Astrocyte of the hippocampus (primary cell): ENCODE results near the gene GPC5.
"Not testable (repeated sequence)": the region's sequence is repeated elsewhere in the genome, so short reads cannot be mapped to it uniquely, and the experiment has no call there.

ENCODE experiments used
- DNase-seq: peaks from one replicate; pipeline ENCODE4 v3.0.0; 2011; ENCODE audit warnings: low read depth, low spot score

GPC5 gene

GRCh38 chr13:92626274-92626673 is 1227.9 kb downstream of the GPC5 start:
- no peak for DNase-seq

GRCh38 chr13:92640936-92641335 is 1242.5 kb downstream of the GPC5 start:
- peak; percentile 2 for DNase-seq

DNA sequence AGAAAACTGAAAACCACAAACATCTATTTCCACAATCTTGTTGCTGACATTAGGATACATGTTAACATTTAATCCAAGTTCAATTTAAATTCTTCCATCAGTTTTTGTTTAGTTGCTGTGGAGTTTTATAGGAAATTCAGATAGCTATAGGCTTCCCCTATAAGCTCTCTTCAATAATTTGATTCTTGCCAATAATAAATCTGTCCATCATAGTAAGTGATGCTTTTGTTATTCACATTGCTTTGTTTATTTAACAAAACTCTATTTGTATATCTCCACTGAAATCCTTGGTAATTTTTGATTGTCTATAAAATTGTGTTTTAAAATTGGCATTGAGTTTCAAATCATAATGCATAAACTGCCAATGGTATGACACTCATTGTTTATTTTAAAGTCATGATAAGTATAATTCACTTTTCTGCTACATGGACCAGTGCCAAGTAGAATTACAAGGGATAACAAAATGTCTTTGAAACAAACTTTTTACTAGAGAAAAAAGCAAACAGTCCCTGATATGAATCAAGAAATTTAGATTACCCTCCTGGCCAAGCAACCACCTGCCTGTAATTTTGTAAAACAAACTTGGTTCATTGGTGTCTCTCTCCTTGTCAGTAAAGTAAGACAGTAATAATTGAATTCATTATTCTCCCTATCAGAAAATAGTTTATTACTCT is 1250.9 kb downstream of the GPC5 start:
- no peak for DNase-seq

GRCh38 chr13:92656103-92656502 is 1257.7 kb downstream of the GPC5 start:
- no peak for DNase-seq

- no peak for DNase-seq
Observed at GRCh38 chr13:92656648-92657047, 1258.2 kb downstream of the GPC5 start.

- peak; percentile 22 for DNase-seq
Observed at GRCh38 chr13:92657565-92657964, 1259.1 kb downstream of the GPC5 start.

GRCh38 chr13:92658293-92658692 is 1259.9 kb downstream of the GPC5 start:
- DNase-seq, result no peak

DNA sequence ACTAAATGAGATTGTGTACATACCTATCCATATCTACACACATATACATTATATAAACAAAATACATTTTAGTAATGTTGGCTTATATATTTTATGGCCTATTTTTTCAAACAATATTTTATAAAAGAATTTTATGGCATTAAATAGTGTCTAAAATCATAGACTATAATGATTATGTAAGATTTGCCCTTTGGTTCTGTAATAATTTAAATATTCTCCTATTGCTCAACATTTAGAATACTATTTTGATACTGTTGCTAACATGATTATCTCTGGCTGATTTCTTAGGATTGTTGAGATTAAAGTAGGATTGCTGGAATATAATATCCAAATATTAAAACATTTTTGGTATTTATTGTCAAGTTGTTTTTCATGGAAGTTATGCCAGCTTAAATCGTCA is 1263.0 kb downstream of the GPC5 start:
- no peak for DNase-seq

DNA sequence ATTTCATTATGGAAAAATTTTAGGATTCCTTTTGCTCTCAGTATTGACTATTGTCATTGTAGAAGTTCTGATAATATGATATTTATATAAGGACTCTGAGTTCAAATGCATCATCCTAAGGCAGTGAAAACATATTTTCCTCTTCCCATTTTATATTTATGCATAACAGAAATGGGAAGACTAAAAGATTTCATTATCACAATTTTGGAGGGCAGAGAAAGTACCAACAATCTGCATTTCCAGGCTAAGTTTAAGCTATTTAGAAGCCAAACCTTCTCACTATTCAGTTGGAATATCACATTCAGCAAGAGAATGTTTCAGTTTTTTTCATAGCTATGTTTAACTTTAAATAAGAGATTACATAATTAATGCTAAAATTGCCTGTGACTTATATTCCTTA is 1269.7 kb downstream of the GPC5 start:
- no peak for DNase-seq

DNA sequence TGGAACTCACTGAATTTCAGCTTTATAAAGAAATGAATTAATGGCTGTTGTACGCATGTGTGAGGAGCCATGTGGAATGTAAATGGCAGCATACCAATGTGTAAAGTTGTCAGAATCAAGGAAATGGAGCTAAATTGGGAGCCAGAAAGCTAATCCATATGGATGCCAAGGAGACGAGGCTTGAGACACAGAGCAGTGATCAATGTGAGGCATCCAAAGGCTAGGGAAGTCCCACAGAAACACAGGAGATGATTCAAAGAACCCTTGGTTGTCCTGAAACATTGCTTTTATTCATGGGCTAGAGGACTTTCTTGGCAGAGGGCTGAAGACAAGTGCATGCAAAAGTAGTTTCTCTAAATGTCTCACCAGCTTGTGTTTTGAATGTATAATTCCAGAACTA is 1271.7 kb downstream of the GPC5 start:
- no peak for DNase-seq

DNA sequence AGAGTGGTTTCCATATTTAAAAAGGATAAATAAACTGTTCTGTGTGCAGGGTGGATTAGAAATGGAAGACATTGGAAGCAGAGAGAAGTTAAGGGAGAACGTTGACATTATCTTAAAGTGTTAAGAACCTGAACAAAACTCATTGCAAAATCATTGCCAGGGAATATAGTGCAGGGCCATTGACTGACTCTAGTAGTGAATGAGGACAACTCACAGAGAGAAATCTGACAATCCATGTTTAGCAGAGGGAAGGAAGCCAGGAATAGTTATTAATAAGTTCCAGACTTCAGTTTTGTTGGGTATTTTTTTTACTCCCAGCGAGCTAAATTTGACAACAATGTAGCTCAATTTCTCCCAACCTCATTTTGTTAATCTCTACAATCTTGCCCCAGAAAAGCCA is 1273.4 kb downstream of the GPC5 start:
- no peak for DNase-seq

- DNase-seq, result no peak
Observed at GRCh38 chr13:92676246-92676645, 1277.8 kb downstream of the GPC5 start.

DNA sequence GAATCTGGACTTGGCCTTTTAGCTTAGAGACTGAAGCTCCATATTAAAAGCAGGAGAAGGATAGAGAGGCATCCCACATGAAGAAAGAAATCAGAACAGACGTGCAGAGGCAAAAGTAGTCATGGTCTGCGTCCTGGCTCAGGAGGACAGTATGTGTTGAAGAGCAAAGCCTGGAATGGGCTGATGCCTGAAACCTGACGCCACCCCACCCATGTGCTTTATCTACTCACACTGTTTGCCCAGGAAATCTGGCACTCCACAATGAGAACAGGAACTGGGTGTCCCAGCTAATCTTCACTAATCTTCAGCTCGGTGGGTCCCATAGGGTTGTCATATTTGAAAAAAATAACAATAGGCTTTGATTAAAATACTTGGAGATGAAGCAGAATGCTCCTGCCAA is 1279.2 kb downstream of the GPC5 start:
- DNase-seq, result no peak

- no peak for DNase-seq
Observed at GRCh38 chr13:92679602-92680001, 1281.2 kb downstream of the GPC5 start.

- no peak for DNase-seq
Observed at GRCh38 chr13:92681239-92681638, 1282.8 kb downstream of the GPC5 start.

DNA sequence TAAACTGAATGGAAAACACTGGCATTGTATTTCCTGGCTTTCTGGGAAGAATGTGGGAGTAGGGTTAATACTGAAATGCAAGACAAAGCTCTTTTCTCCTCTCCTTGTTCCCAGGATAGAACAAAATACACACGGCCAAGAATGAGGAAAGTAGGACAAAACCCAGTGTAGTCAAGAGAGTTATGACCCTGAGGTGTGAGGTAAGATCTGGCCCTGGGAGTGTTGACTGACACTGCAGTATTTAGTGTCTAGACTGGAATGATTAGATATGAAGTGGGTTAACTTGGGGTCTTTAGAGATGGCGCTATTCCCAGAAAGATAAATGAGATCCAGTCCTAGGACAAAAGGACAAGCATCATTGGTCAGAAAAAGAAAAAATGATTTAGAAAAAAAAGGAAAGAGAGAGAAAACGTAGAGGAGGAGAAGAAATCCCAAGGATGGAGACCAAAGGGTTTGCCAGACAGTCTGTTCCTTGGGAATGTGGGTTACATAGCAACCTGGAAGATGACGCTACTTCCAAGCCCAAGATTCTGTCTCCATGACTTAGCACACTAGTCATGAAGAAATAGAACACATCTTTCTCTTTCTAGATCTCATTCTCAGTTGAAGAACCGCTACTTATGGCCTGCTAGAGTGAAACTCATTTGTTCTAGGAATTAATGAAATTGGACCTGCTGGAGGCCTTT is 1284.6 kb downstream of the GPC5 start:
- DNase-seq, result no peak

- no peak for DNase-seq
Observed at GRCh38 chr13:92694047-92694446, 1295.6 kb downstream of the GPC5 start.

- not testable (repeated sequence) for DNase-seq
Observed at GRCh38 chr13:92695827-92696226, 1297.4 kb downstream of the GPC5 start.

GRCh38 chr13:92716749-92717148 is 1318.3 kb downstream of the GPC5 start:
- DNase-seq, result peak; percentile 23

- no peak for DNase-seq
Observed at GRCh38 chr13:92717857-92718256, 1319.4 kb downstream of the GPC5 start.

DNA sequence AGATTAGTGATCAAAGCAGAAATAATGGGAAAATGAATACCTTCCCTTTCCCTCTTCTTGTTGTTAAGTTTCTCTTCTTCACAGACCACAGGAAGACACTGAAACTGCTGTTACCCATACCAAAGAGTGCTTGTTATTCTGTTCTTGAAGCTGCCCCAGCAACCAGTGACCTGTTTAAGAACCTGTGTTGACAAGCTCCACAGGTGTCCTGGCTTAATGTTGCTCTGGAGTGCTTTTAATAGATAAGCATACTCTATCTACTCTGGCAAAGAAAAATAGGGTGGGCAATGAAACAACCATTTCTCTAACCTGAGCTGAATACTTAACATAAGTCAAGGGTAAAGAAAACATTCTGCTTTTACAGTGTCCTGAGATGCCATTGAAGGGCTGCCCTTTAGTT is 1321.4 kb downstream of the GPC5 start:
- DNase-seq, result peak; percentile 10

DNA sequence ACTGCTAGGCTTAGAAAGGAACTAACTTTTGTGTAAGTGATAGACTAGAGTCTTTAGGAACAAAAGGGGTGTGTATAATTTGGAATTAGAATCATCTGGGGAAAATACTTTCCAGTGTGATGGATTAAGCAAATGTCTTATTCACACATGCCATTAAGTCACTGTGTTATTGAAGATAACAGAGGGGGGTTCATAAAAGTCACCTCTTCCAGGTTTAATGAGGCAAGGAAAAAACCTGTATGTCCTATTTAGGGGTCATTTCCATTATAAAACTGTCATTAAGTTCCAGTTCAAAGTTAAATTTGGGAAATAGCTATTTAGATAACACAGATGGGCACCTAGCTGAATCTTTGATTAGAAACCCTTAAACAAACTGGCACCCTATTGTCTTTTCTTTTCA is 1323.2 kb downstream of the GPC5 start:
- DNase-seq, result no peak

- DNase-seq, result no peak
Observed at GRCh38 chr13:92727118-92727517, 1328.7 kb downstream of the GPC5 start.

- DNase-seq, result no peak
Observed at GRCh38 chr13:92734068-92734467, 1335.6 kb downstream of the GPC5 start.
